Neural cell (in vitro differentiated cells): Measurements from ENCODE around the gene TRAPPC10. TPM values are rescaled to one million over a fixed set of nuclear protein-coding genes. Genes with fewer than 3 reads are reported as not detected.

Experiments used
- H2AFZ ChIP-seq: fragments of 200-600, 300-800 bp; sonication (generic), shearing (Covaris generic); 2 replicates; pipeline ENCODE4 v1.6.0; 2014; ENCODE audit warnings: low read depth, mild to moderate bottlenecking, antibody characterized with exemption, low read length, moderate library complexity
- H3F3A ChIP-seq: fragments of 200-600 bp; shearing (Covaris generic); 2 replicates; pipeline ENCODE4 v1.6.1; 2016; ENCODE audit warnings: mild to moderate bottlenecking, moderate library complexity, mixed read lengths, antibody characterized with exemption, low read length; ENCODE audit not compliant: insufficient read depth, poor library complexity, severe bottlenecking
- H3K27ac ChIP-seq: fragments of 200-600, 300-800 bp; sonication (generic), shearing (Covaris generic); 2 replicates; pipeline ENCODE4 v1.5.1; 2014; ENCODE audit warnings: mild to moderate bottlenecking, low read length, moderate library complexity
- H3K27me3 ChIP-seq: fragments of 300-800, 200-600 bp; sonication (generic), shearing (Covaris generic); 2 replicates; pipeline ENCODE4 v1.6.0; 2014; ENCODE audit warnings: mild to moderate bottlenecking, low read depth, low read length, moderate library complexity; ENCODE audit not compliant: insufficient read depth
- H3K36me3 ChIP-seq: fragments of 300-800, 200-600 bp; sonication (generic), shearing (Covaris generic); 2 replicates; pipeline ENCODE4 v1.5.1; 2014; ENCODE audit warnings: mild to moderate bottlenecking, antibody characterized with exemption, low read length, moderate library complexity; ENCODE audit not compliant: insufficient read depth
- H3K4me2 ChIP-seq: fragments of 300-800, 200-600 bp; sonication (generic), shearing (Covaris generic); 2 replicates; pipeline ENCODE4 v1.6.0; 2014; ENCODE audit warnings: mild to moderate bottlenecking, low read length
- H3K4me3 ChIP-seq: fragments of 300-800, 200-600 bp; sonication (generic), shearing (Covaris generic); 2 replicates; pipeline ENCODE4 v1.5.1; 2014; ENCODE audit warnings: mild to moderate bottlenecking, low read length, moderate library complexity
- H3K79me2 ChIP-seq: fragments of 200-600 bp; shearing (Covaris generic); replicated peaks from 2 replicates; pipeline ENCODE4 v1.6.0; 2014; ENCODE audit warnings: mild to moderate bottlenecking, low read length, moderate library complexity; ENCODE audit not compliant: insufficient read depth
- H3K9ac ChIP-seq: fragments of 300-800, 200-600 bp; sonication (generic), shearing (Covaris generic); 2 replicates; pipeline ENCODE4 v1.6.1; 2016; ENCODE audit warnings: mild to moderate bottlenecking, low read length, mixed read lengths
- H3K9me2 ChIP-seq: fragments of 200-600 bp; shearing (Covaris generic); 2 replicates; pipeline ENCODE4 v1.6.1; 2016; ENCODE audit warnings: mild to moderate bottlenecking, low read length, mixed read lengths; ENCODE audit not compliant: insufficient read depth
- H3K9me3 ChIP-seq: fragments of 200-600, 300-800 bp; sonication (generic), shearing (Covaris generic); 2 replicates; pipeline ENCODE4 v1.6.1; 2016; ENCODE audit warnings: mild to moderate bottlenecking, mixed run types, low read length, moderate library complexity, mixed read lengths
- H4K20me1 ChIP-seq: fragments of 200-600 bp; shearing (Covaris generic); 2 replicates; pipeline ENCODE4 v1.6.1; 2016; ENCODE audit warnings: mild to moderate bottlenecking, mixed run types; ENCODE audit not compliant: insufficient read depth
- CTCF ChIP-seq: fragments of 450-650 bp; IDR thresholded peaks from 2 replicates; pipeline ENCODE4 v1.5.1; 2014; ENCODE audit warnings: antibody characterized with exemption, mild to moderate bottlenecking, moderate library complexity; ENCODE audit not compliant: poor library complexity, severe bottlenecking
- EP300 ChIP-seq: fragments of 450-650 bp; conservative IDR thresholded peaks from 2 replicates; pipeline ENCODE4 v1.6.1; 2014; ENCODE audit warnings: antibody characterized with exemption, mild to moderate bottlenecking, moderate library complexity; ENCODE audit not compliant: poor library complexity, severe bottlenecking
- EZH2 ChIP-seq: fragments of 200-600, 300-800 bp; shearing (Covaris generic), sonication (generic); IDR thresholded peaks from 2 replicates; pipeline ENCODE4 v1.6.1; 2014; ENCODE audit warnings: antibody characterized with exemption, low read length, borderline replicate concordance, mild to moderate bottlenecking; ENCODE audit not compliant: insufficient read depth, poor library complexity, severe bottlenecking
- MXI1 ChIP-seq: fragments of 450-650 bp; conservative IDR thresholded peaks from 2 replicates; pipeline ENCODE4 v1.6.1; 2014; ENCODE audit warnings: antibody characterized with exemption, mild to moderate bottlenecking; ENCODE audit not compliant: poor library complexity, severe bottlenecking
- POLR2AphosphoS5 ChIP-seq: IDR thresholded peaks from 2 replicates; pipeline ENCODE4 v1.6.1; 2012
- RAD21 ChIP-seq: fragments of 450-650 bp; conservative IDR thresholded peaks from 2 replicates; pipeline ENCODE4 v1.6.1; 2014; ENCODE audit warnings: antibody characterized with exemption, mild to moderate bottlenecking, moderate library complexity
- REST ChIP-seq: IDR thresholded peaks from 2 replicates; pipeline ENCODE4 v1.6.1; 2012; ENCODE audit warnings: borderline replicate concordance
- SMC3 ChIP-seq: fragments of 450-650 bp; conservative IDR thresholded peaks from 2 replicates; pipeline ENCODE4 v1.6.1; 2014; ENCODE audit warnings: antibody characterized with exemption, mild to moderate bottlenecking, moderate library complexity; ENCODE audit not compliant: poor library complexity
- TAF1 ChIP-seq: IDR thresholded peaks from 2 replicates; pipeline ENCODE4 v1.6.1; 2012; ENCODE audit warnings: low read depth
- polyA plus RNA-seq: library from polyadenylated mRNA; depleted of rRNA; stranded (reverse); fragments of >200 nt; gene quantifications from 2 replicates; pipeline ENCODE4 v1.2.3, GENCODE V29; 2014

Gene TRAPPC10
- polyA plus RNA-seq, 1 donor from 2014 or later: 17.8 TPM

GRCh38 chr21:43983860-43984420 is 28.2 kb upstream of the TRAPPC10 start:
- no peaks in the 10 kb centered on the region for H3K9me3 ChIP-seq
- H3F3A ChIP-seq: no peaks in the 10 kb centered on the region
- no peak for TF ChIP-seq CTCF
- no peak for TF ChIP-seq EP300
- TF ChIP-seq SMC3: no peak
- TF ChIP-seq TAF1: no peak
- TF ChIP-seq MXI1: no peak
- no peak for TF ChIP-seq EZH2
- TF ChIP-seq REST: no peak
- TF ChIP-seq POLR2AphosphoS5: no peak
- TF ChIP-seq RAD21: no peak
- H3K9ac ChIP-seq: no peak overlapping the region
- no peaks in the 10 kb centered on the region for H3K36me3 ChIP-seq
- no peak overlapping the region for H2AFZ ChIP-seq
- H3K9me2 ChIP-seq: no peaks in the 10 kb centered on the region
- H4K20me1 ChIP-seq: no peaks in the 10 kb centered on the region
- no peaks in the 10 kb centered on the region for H3K79me2 ChIP-seq
- H3K4me2 ChIP-seq: no peak overlapping the region
- no peak overlapping the region for H3K27ac ChIP-seq
- H3K27me3 ChIP-seq: no peaks in the 10 kb centered on the region
- H3K4me3 ChIP-seq: no peak overlapping the region

GRCh38 chr21:43984905-43985689 is 27.0 kb upstream of the TRAPPC10 start:
- H3K27ac ChIP-seq: no peak overlapping the region
- no peak overlapping the region for H2AFZ ChIP-seq
- H3F3A ChIP-seq: no peaks in the 10 kb centered on the region
- H4K20me1 ChIP-seq: no peaks in the 10 kb centered on the region
- no peaks in the 10 kb centered on the region for H3K27me3 ChIP-seq
- no peaks in the 10 kb centered on the region for H3K9me2 ChIP-seq
- no peak for TF ChIP-seq REST
- no peak overlapping the region for H3K4me2 ChIP-seq
- H3K9me3 ChIP-seq: no peaks in the 10 kb centered on the region
- no peak overlapping the region for H3K9ac ChIP-seq
- H3K36me3 ChIP-seq: no peaks in the 10 kb centered on the region
- H3K4me3 ChIP-seq: no peak overlapping the region
- no peaks in the 10 kb centered on the region for H3K79me2 ChIP-seq
